ENCODE results near the gene GGT6. TPM values are rescaled to one million over a fixed set of nuclear protein-coding genes. Genes with fewer than 3 reads are reported as not detected.
"Not testable (repeated sequence)": the region's sequence is repeated elsewhere in the genome, so short reads cannot be mapped to it uniquely, and the experiment has no call there.

Gene GGT6
- total RNA-seq, 1 experiment from 2014 or later = not detected

DNA sequence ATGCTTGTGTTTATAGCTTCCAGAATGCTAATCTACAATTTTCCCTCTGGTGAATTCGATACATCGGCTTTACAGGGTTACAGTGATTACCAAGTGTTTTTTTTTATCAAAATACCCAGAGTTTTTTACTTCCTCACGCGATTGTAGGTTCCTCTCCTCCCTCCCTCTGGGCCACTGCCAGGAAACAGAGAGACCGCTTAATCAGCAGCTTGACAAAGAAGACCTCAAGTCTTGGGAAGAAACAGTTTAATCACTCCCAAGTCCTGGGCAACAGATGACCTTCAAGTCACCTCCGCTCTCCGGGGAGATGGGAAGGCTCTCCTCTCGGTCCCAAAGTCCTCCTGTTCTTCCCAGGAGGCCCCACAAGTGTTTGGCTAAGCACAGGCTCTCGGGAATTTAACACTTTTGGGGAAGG lies 47.4 kb upstream of the GGT6 start:
- peaks cover 17% of the 10 kb centered on the region for H3K4me1 ChIP-seq (ENCODE audit: insufficient read depth, low read length, poor library complexity, severe bottlenecking)
- H3K9me3 ChIP-seq (ENCODE audit: low read depth, low read length, poor library complexity, severe bottlenecking) = no peaks in the 10 kb centered on the region
- peak; percentile 34 for DNase-seq (ENCODE audit: low spot score)
- no peaks in the 10 kb centered on the region for H3K36me3 ChIP-seq (ENCODE audit: insufficient read depth, low read length, poor library complexity, severe bottlenecking)
- CTCF ChIA-PET = no interaction called here
- POLR2A ChIA-PET (ENCODE audit: low non-redundant PET) = no interaction called here
- BruUV-seq (replicated peaks) = no TSS peak
- H3K27me3 ChIP-seq (replicated peaks; ENCODE audit: insufficient read depth, low read depth, low read length, poor library complexity) = no peaks in the 10 kb centered on the region
- intact Hi-C loops (cut with micrococcal nuclease; ENCODE audit: unreplicated experiment) = no loop called here
- no peak for TF ChIP-seq EZH2 (IDR thresholded peaks at IDR 0.05; ENCODE audit: borderline replicate concordance, low read depth, low read length, poor library complexity, severe bottlenecking)
- TF ChIP-seq CTCF (conservative IDR thresholded peaks at IDR 0.05; ENCODE audit: low read depth, low read length) = no peak
- H3K4me3 ChIP-seq (ENCODE audit: low read depth, low read length, poor library complexity, severe bottlenecking) = no peak overlapping the region
- no peak overlapping the region for H3K27ac ChIP-seq (ENCODE audit: low read depth, low read length, poor library complexity, severe bottlenecking)

DNA sequence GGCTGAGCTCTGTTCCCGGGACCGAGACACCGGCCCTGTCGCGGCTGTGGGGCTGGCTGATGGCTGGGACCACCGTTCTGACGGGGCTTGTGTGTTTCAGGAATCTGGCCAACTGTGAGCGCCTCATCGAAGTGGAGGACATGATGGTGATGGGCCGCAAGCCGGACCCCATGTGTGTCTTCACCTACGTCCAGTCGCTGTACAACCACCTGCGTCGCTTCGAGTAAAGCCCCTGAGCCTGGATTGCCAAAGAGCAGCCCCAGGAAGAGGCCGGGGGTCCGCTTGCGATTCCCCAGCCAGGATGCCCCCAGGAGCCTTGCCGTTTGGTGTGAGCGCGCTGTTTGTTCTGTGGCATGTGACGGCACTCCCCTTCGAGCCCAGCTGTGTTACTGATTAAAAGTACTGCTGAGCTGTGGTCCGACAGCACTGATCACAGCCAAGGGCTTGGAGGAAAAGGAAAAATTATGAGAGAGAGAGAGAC lies 46.9 kb upstream of the GGT6 start:
- Histone ChIP-seq H3K27me3 (replicated peaks; ENCODE audit: insufficient read depth, low read depth, low read length, poor library complexity) (no peaks in the 10 kb centered on the region), H3K4me3 (ENCODE audit: low read depth, low read length, poor library complexity, severe bottlenecking) (no peak overlapping the region), H3K27ac (ENCODE audit: low read depth, low read length, poor library complexity, severe bottlenecking) (no peak overlapping the region), H3K36me3 (ENCODE audit: insufficient read depth, low read length, poor library complexity, severe bottlenecking) (no peaks in the 10 kb centered on the region), H3K4me1 (ENCODE audit: insufficient read depth, low read length, poor library complexity, severe bottlenecking) (peaks cover 17% of the 10 kb centered on the region), H3K9me3 (ENCODE audit: low read depth, low read length, poor library complexity, severe bottlenecking) (no peaks in the 10 kb centered on the region)
- intact Hi-C loops (cut with micrococcal nuclease; ENCODE audit: unreplicated experiment) = no loop called here
- no peak for TF ChIP-seq CTCF (conservative IDR thresholded peaks at IDR 0.05; ENCODE audit: low read depth, low read length)
- TF ChIP-seq EZH2 (IDR thresholded peaks at IDR 0.05; ENCODE audit: borderline replicate concordance, low read depth, low read length, poor library complexity, severe bottlenecking) = no peak
- ChIA-PET CTCF (no interaction called here), POLR2A (ENCODE audit: low non-redundant PET) (no interaction called here)
- no TSS peak for BruUV-seq (replicated peaks)
- DNase-seq (ENCODE audit: low spot score) = no peak

DNA sequence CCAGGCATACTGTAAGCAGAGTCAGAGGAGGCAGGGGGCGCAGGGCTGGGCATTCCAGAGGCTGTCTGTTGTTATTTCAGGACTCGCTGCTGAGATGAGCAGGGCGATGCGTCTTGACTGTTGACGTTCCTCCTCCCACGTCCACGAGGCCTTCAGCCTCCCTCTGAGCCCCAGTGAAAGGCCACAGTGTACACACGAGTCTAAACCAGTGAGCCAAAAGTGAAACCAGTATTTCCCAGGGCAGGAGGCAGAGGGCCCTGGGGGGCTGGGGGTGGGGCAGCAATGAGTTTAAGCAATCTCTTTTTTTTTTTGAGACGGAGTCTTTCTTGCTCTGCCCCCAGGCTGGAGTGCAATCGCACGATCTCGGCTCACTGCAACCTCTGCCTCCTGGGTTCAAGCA lies 45.4 kb upstream of the GGT6 start:
- Histone ChIP-seq H3K4me3 (ENCODE audit: low read depth, low read length, poor library complexity, severe bottlenecking) (no peak overlapping the region), H3K27ac (ENCODE audit: low read depth, low read length, poor library complexity, severe bottlenecking) (no peak overlapping the region), H3K9me3 (ENCODE audit: low read depth, low read length, poor library complexity, severe bottlenecking) (no peaks in the 10 kb centered on the region), H3K36me3 (ENCODE audit: insufficient read depth, low read length, poor library complexity, severe bottlenecking) (no peaks in the 10 kb centered on the region), H3K27me3 (replicated peaks; ENCODE audit: insufficient read depth, low read depth, low read length, poor library complexity) (no peaks in the 10 kb centered on the region), H3K4me1 (ENCODE audit: insufficient read depth, low read length, poor library complexity, severe bottlenecking) (peaks cover 17% of the 10 kb centered on the region)
- no peak for DNase-seq (ENCODE audit: low spot score)
- no TSS peak for BruUV-seq (replicated peaks)
- ChIA-PET POLR2A (ENCODE audit: low non-redundant PET) (no interaction called here), CTCF (interaction anchor here (0.6 kb wide), 1 partner anchor 95 kb away, joined by 6 read pairs; no protein-coding TSS in a partner anchor)
- intact Hi-C loops (cut with micrococcal nuclease; ENCODE audit: unreplicated experiment) = no loop called here
- TF ChIP-seq EZH2 (IDR thresholded peaks at IDR 0.05; ENCODE audit: borderline replicate concordance, low read depth, low read length, poor library complexity, severe bottlenecking) (no peak), CTCF (conservative IDR thresholded peaks at IDR 0.05; ENCODE audit: low read depth, low read length) (no peak)

DNA sequence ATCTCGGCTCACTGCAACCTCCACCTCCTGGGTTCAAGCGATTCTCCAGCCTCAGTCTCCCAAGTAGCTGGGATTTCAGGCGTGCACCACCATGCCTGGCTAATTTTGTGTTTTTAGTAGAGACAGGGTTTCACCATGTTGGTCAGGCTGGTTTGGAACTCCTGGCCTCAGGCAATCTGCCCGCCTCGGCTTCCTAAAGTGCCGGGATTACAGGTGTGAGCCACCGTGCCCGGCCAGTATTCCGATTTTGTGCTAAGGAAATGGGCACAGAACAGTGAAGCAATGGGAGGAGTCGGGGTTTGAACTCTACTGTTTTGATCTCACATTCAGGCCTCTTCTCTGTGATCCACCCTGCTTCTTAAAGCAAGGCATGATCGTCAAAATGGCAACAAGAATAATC lies 44.4 kb upstream of the GGT6 start:
- H3K36me3 ChIP-seq (ENCODE audit: insufficient read depth, low read length, poor library complexity, severe bottlenecking); H3K27me3 ChIP-seq (replicated peaks; ENCODE audit: insufficient read depth, low read depth, low read length, poor library complexity); H3K27ac ChIP-seq (ENCODE audit: low read depth, low read length, poor library complexity, severe bottlenecking); POLR2A ChIA-PET (ENCODE audit: low non-redundant PET); intact Hi-C loops (cut with micrococcal nuclease; ENCODE audit: unreplicated experiment); CTCF ChIA-PET; H3K4me3 ChIP-seq (ENCODE audit: low read depth, low read length, poor library complexity, severe bottlenecking); H3K9me3 ChIP-seq (ENCODE audit: low read depth, low read length, poor library complexity, severe bottlenecking); DNase-seq (ENCODE audit: low spot score); BruUV-seq (replicated peaks): not testable (repeated sequence)
- H3K4me1 ChIP-seq (ENCODE audit: insufficient read depth, low read length, poor library complexity, severe bottlenecking) = peaks cover 17% of the 10 kb centered on the region

Data from A673 (cell line).